Heart left ventricle (tissue), 16 donors: ENCODE measurements around the gene RWDD2A. TPM values are rescaled to one million over a fixed set of nuclear protein-coding genes. Genes with fewer than 3 reads are reported as not detected.

ENCODE experiments used
- ATAC-seq, 4 donors: fragments of 200-7000 bp; cut with Tn5 transposase; one replicate each; pipeline ENCODE4 v1.9.1; 2020 to 2022; ENCODE audit warnings: moderate library complexity in 4 of 4, mild to moderate bottlenecking in 3 of 4, moderate number of reproducible peaks in 1 of 4
- DNase-seq, 5 donors: peaks; one replicate each; pipeline ENCODE4 v3.0.0-alpha.2; 2020
- H3K27ac ChIP-seq, 12 donors: fragments of 200-600 bp; sonication (generic) in 4 of 12; one replicate each; pipeline versions ENCODE4 v1.5.0 to v1.8.0; 2016 to 2022; ENCODE audit warnings: mild to moderate bottlenecking in 2 of 12
- H3K27me3 ChIP-seq, 9 donors: fragments of 200-600 bp; sonication (generic) in 2 of 9; one replicate each; pipeline versions ENCODE4 v1.5.1 to v1.8.0; 2016 to 2022; ENCODE audit warnings: mild to moderate bottlenecking in 3 of 9
- H3K36me3 ChIP-seq, 9 donors: fragments of 200-600 bp; sonication (generic) in 2 of 9; one replicate each; pipeline versions ENCODE4 v1.5.0 to v1.8.0; 2018 to 2022; ENCODE audit warnings: mild to moderate bottlenecking in 2 of 9
- H3K4me1 ChIP-seq, 12 donors: fragments of 200-600 bp; sonication (generic) in 4 of 12; one replicate each; pipeline versions ENCODE4 v1.5.0 to v1.8.0; 2016 to 2022; ENCODE audit warnings: mild to moderate bottlenecking in 3 of 12
- H3K4me3 ChIP-seq, 12 donors: fragments of 200-600 bp; sonication (generic) in 4 of 12; one replicate each; pipeline versions ENCODE4 v1.5.0 to v1.8.0; 2017 to 2022; ENCODE audit warnings: mild to moderate bottlenecking in 9 of 12, moderate library complexity in 4 of 12
- H3K9me3 ChIP-seq, 12 donors: fragments of 200-600 bp; sonication (generic) in 4 of 12; one replicate each; pipeline versions ENCODE4 v1.5.0 to v1.8.0; 2016 to 2022; ENCODE audit warnings: mild to moderate bottlenecking in 1 of 12
- POLR2A ChIP-seq, 2 donors: fragments of 450-650 bp; IDR thresholded peaks; one replicate each; pipeline ENCODE4 v1.6.1; 2017; ENCODE audit warnings: antibody characterized with exemption in 2 of 2, mild to moderate bottlenecking in 2 of 2, moderate library complexity in 2 of 2
- WGBS, 4 donors: extraction: QIAGEN DNeasy Blood & Tissue Kit in 2 of 4; methylation state at CpG; one replicate each; pipeline versions ENCODE4 v1.1.5 to v1.1.7; 2013 to 2018; 5-methylcytosine and 5-hydroxymethylcytosine counted together
- intact Hi-C, 10 donors: fragments of 100-400 bp; cut with DNase I; formaldehyde crosslinking; loops; one replicate each; pipeline versions ENCODE4 v1.11.1 to v1.14.2; 2022
- polyA plus RNA-seq, 2 donors: library from polyadenylated mRNA; stranded (reverse); fragments of 200-250 nt; gene quantifications; one replicate each; pipeline ENCODE4 v1.2.3, GENCODE V29; 2013
- total RNA-seq, 9 donors: library from RNA; depleted of rRNA in 2 of 9; stranded (reverse); fragments of >200 nt in 2 of 9; fragmentation: NEBNext Ultra II Directional in 3 of 9; extraction: Animal tissue kit (Norgen Biotek cat#: 25700) in 3 of 9; gene quantifications; one replicate each; pipeline versions ENCODE4 v1.1.0 to v1.2.4, GENCODE V29; 2016 to 2023
- TF ChIP-seq, protein P1 (sequence below), 12 donors: fragments of 200-600 bp; sonication (generic) in 4 of 12; IDR thresholded peaks; one replicate each; pipeline versions ENCODE4 v1.5.0 to v1.8.0; 2018 to 2022; ENCODE audit warnings: antibody characterized with exemption in 12 of 12, mild to moderate bottlenecking in 5 of 12
- donor health status: ischemic (EF 13 %, LVEDD 7.1; RV severe dilation, severe dysfunction).
- donor health status: healthy with polysubstance abuse.
- donor health status: DM: no; HTN: yes; CAD: no.
- donor health status: DM: no; HTN: no; CAD: no.
- donor health status: ischemic (EF 25% LVEDD 6.9; RV normal size, moderate dysfunction).
- donor health status: ischemic (EF 25% LVEDD 5.7; RV mildly dilated, moderate dysfunction).
- donor health status: healthy.
- donor health status: DM: yes; HTN: yes; CAD: no.
- donor health status: ischemic (EF 35%, LVEDD 5.7; RV mildly dilated, moderate dysfunction).
- donor health status: nonischemic (EF 11% LVEDD 7.7; RV severe dilation, severe dysfunction).
- donor health status: DM: yes; HTN: yes; CAD: no.
- donor health status: PGD.
- donor health status: ischemic (EF 29% LVEDD 5.4; RV normal size, mild dysfunction).
- donor health status: nonischemic (EF 23%, LVEDD 6.1; RV moderate dilation, normal function).

The RWDD2A gene
- total and polyA plus RNA-seq, 11 donors: 1.3 to 4.8 (median 3.2) TPM

DNA sequence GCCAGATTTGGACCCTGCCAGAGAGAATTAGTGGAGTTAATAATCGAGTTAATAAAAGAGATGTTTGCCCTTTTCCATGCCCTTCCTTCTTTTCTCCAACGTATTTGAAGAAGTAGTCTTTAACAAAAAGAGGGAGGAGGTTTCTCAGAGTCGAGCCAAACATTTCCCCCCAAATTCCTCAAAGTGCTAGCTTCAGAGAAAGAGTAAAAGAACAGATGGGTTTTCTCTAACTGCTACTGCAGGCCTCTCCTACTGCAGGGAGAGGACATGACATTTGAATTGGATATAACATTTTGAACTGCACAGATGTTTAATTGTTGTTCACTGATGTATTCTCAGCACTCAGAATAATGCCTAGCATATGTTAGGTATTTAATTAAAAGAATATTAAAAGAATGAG is 25.5 kb downstream of the RWDD2A start:
- peaks cover 0 to 10% (median 0%) of the 10 kb centered on the region in 12 donors for H3K4me1 ChIP-seq
- DNase-seq: no peak
- peaks cover 0 to 17% (median 0%) of the 10 kb centered on the region in 9 donors for H3K36me3 ChIP-seq
- H3K27ac ChIP-seq: no peak overlapping the region
- 38 to 64% (median 45%) methylated on average over 3 of the region's 3 CpGs for WGBS, 4 donors
- H3K27me3 ChIP-seq: no peaks in the 10 kb centered on the region
- no peaks in the 10 kb centered on the region for H3K9me3 ChIP-seq
- intact Hi-C loops: loop anchor here in 4 of 10 donors (5.0 to 10.0 kb wide), 3 partner anchors 151 to 966 kb away; partner anchors contain the start of genes DOP1A (in 3 of the 4) and UBE3D (in 3 of the 4)
- H3K4me3 ChIP-seq: no peak overlapping the region
- ATAC-seq: no peak
- TF ChIP-seq, protein P1, sequence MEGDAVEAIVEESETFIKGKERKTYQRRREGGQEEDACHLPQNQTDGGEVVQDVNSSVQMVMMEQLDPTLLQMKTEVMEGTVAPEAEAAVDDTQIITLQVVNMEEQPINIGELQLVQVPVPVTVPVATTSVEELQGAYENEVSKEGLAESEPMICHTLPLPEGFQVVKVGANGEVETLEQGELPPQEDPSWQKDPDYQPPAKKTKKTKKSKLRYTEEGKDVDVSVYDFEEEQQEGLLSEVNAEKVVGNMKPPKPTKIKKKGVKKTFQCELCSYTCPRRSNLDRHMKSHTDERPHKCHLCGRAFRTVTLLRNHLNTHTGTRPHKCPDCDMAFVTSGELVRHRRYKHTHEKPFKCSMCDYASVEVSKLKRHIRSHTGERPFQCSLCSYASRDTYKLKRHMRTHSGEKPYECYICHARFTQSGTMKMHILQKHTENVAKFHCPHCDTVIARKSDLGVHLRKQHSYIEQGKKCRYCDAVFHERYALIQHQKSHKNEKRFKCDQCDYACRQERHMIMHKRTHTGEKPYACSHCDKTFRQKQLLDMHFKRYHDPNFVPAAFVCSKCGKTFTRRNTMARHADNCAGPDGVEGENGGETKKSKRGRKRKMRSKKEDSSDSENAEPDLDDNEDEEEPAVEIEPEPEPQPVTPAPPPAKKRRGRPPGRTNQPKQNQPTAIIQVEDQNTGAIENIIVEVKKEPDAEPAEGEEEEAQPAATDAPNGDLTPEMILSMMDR (IDR thresholded peaks at IDR 0.05): no peak

DNA sequence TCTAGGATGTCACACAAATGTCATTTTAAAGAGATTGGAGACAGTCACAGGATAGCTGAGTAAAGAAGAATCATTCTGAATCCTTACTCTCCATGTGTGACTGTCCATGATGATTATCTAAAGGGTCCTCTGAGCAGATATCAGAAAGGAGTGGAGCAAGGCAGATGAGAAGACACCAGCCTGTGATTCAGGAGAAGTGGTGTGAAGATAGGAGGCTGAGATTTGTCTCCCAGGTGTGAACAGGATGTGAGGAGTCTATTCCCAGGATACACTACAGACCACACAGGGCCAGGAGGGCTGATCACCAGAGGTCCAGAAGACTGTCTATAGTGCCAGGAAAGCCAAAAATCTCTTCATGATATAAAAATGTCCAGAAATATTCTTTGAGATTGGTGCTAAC is 27.0 kb downstream of the RWDD2A start:
- no peak for DNase-seq
- Histone ChIP-seq H3K4me3 (no peak overlapping the region), H3K36me3 (peaks cover 0 to 23% (median 0%) of the 10 kb centered on the region in 9 donors), H3K4me1 (peaks cover 0 to 6% (median 0%) of the 10 kb centered on the region in 12 donors), H3K9me3 (no peaks in the 10 kb centered on the region), H3K27ac (no peak overlapping the region), H3K27me3 (no peaks in the 10 kb centered on the region)
- intact Hi-C loops: loop anchor here in 6 of 10 donors (2.0 to 10.0 kb wide), 3 partner anchors 195 to 295 kb away; no protein-coding TSS in a partner anchor
- ATAC-seq: no peak
- TF ChIP-seq, protein P1 (IDR thresholded peaks at IDR 0.05): no peak
- TF ChIP-seq POLR2A (IDR thresholded peaks at IDR 0.05): no peak

DNA sequence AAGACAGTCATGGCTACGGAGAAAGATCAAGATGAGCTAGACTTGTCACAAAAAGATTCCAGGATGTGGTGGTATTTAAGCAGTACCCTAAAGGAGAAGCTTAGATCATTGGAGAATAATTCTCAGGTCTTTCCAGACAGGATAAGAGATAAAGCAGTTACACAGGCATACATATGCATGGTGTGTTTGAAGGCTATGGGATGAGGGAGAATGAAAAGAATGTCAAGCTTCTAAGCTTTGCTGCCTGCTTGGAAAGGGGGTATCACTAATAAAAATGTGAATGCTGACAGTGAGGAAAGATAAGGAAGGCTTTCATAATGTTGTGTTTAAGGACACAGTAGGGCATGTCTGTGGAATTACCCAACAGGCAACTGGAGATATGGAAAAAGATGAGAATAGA is 28.1 kb downstream of the RWDD2A start:
- Histone ChIP-seq H3K4me3 (no peak overlapping the region), H3K36me3 (peaks cover 0 to 23% (median 0%) of the 10 kb centered on the region in 9 donors), H3K27me3 (no peaks in the 10 kb centered on the region), H3K9me3 (no peaks in the 10 kb centered on the region), H3K4me1 (no peaks in the 10 kb centered on the region), H3K27ac (no peak overlapping the region)
- DNase-seq: no peak
- intact Hi-C loops: loop anchor here in 6 of 10 donors (2.0 to 10.0 kb wide), 3 partner anchors 194 to 294 kb away; no protein-coding TSS in a partner anchor
- TF ChIP-seq POLR2A (IDR thresholded peaks at IDR 0.05): no peak
- whole genome bisulfite sequencing, 4 donors: 73 to 82% (median 80%) methylated on average over 1 of the region's 1 CpG
- no peak for ATAC-seq

DNA sequence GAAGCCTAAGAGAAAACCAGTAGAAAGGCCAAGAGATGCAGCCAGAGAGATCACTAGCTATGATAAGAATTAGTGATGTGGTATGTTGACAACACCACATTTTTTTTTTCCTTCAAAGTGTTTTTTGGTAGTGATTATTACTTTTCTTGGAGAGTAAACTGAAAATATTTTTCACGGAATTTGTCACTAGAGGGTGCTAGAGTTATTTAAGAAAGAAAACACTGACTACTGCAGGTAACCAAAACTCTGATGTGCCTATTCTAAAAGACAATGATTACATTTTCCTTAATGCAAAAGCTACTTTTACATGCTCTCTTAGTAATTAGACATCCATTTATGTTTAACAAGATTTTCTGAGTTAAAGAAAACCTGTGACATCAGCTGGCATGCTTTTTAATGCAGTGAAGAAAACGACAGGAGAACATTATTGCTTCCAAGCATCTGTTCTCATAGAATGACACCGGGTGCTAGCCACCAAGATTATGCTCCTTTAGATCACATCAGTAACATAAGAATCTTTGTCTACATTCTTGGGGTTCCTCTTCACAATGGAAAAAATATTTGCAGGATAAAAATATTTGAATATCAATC is 28.8 kb downstream of the RWDD2A start:
- Histone ChIP-seq H3K27ac (no peak overlapping the region), H3K36me3 (peaks cover 0 to 23% (median 0%) of the 10 kb centered on the region in 9 donors), H3K27me3 (no peaks in the 10 kb centered on the region), H3K9me3 (no peaks in the 10 kb centered on the region), H3K4me1 (no peaks in the 10 kb centered on the region), H3K4me3 (no peak overlapping the region)
- ATAC-seq: no peak
- 27 to 58% (median 55%) methylated on average over 3 of the region's 3 CpGs for WGBS, 4 donors
- no peak for DNase-seq
- intact Hi-C loops: loop anchor here (1.0 to 10.0 kb wide), 7 partner anchors 193 to 293 kb away; partner anchors contain the start of gene PRSS35 (in 3 of the 10)
- TF ChIP-seq, protein P1 (IDR thresholded peaks at IDR 0.05): peak in 11 of 12 donors; percentile 36 to 69 (median 59)
- no peak for TF ChIP-seq POLR2A (IDR thresholded peaks at IDR 0.05)
